Suprapubic skin (tissue), 4 donors: ENCODE measurements around the gene OR56A1. TPM values are rescaled to one million over a fixed set of nuclear protein-coding genes. Genes with fewer than 3 reads are reported as not detected.

Source experiments
- DNase-seq, 2 donors: peaks; one replicate each; pipeline ENCODE4 v3.0.0-alpha.2; 2019; ENCODE audit warnings: low spot score in 2 of 2
- H3K27ac ChIP-seq: fragments of 200-600 bp; sonication (generic); one replicate; pipeline ENCODE4 v1.5.1; 2019
- H3K27me3 ChIP-seq: fragments of 200-600 bp; sonication (generic); one replicate; pipeline ENCODE4 v1.5.1; 2019
- H3K36me3 ChIP-seq: fragments of 200-600 bp; sonication (generic); one replicate; pipeline ENCODE4 v1.5.1; 2019
- H3K4me1 ChIP-seq: fragments of 200-600 bp; sonication (generic); one replicate; pipeline ENCODE4 v1.5.1; 2019
- H3K4me3 ChIP-seq: fragments of 200-600 bp; sonication (generic); one replicate; pipeline ENCODE4 v1.5.1; 2019; ENCODE audit warnings: mild to moderate bottlenecking
- H3K9me3 ChIP-seq: fragments of 200-600 bp; sonication (generic); one replicate; pipeline ENCODE4 v1.5.1; 2019
- EP300 ChIP-seq: sonication (generic); formaldehyde crosslinking; IDR thresholded peaks from one replicate; pipeline ENCODE4 v1.6.1; 2017; ENCODE audit warnings: antibody characterized with exemption
- POLR2A ChIP-seq, 2 donors: fragments of 450-650 bp; IDR thresholded peaks; one replicate each; pipeline ENCODE4 v1.6.1; 2017; ENCODE audit warnings: antibody characterized with exemption in 2 of 2, mild to moderate bottlenecking in 2 of 2, moderate library complexity in 2 of 2
- POLR2AphosphoS5 ChIP-seq, 3 donors: sonication (generic); formaldehyde crosslinking; IDR thresholded peaks; one replicate each; pipeline ENCODE4 v1.6.1; 2017; ENCODE audit warnings: antibody characterized with exemption in 3 of 3
- WGBS: methylation state at CpG from one replicate; pipeline ENCODE4 v1.1.5; 2018; 5-methylcytosine and 5-hydroxymethylcytosine counted together
- total RNA-seq, 4 donors: library from RNA; depleted of rRNA; stranded (reverse); fragments of >200 nt; gene quantifications; one replicate each; pipeline ENCODE4 v1.1.0, GENCODE V29; 2016
- TF ChIP-seq, protein P1 (sequence below), 2 donors: fragments of 200-600 bp in 1 of 2; fragments of 450-650 bp in 1 of 2; sonication (generic) in 1 of 2; IDR thresholded peaks; one replicate each; pipeline ENCODE4 v1.5.1; 2016 to 2019; ENCODE audit warnings: antibody characterized with exemption in 2 of 2, mild to moderate bottlenecking in 1 of 2, moderate library complexity in 1 of 2

OR56A1 gene
- total RNA-seq, 4 donors from 2014 or later: 0.25 to 1.2 (median 0.31) TPM; not detected in 1

DNA sequence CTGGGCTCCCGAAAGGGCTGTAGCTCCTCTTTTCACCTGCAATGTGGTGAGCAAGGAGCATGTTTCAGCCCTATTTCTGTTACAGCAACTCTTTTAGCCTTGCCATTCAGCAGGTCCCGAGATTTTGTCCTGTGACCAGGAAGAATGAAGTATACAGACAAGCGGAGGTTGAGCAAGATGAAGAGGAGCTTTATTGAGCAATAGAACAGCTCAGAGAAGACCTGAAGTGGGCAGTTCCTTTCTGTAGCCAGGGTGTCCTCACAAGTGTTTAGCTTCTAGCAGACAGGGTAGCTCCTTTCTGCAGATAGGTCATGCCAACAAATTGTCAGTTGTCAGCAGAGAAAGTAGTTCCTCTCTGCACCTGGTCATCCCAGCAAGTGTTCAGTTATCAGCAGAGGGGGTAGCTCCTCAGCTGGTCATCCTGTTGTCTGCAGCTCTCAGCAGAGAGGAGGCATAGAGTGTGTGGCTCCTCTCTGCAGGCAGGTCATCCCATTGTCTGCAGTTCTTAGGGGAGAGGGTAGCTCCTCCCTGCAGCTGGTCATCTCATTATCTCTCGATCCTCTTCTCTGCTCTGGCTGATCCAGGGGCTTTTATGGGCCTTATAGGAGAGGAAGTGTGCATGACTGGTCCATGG lies 18.4 kb downstream of the OR56A1 start:
- WGBS: 84% methylated on average over 4 of the region's 4 CpGs
- Histone ChIP-seq H3K4me3 (no peak overlapping the region), H3K9me3 (no peaks in the 10 kb centered on the region), H3K36me3 (no peaks in the 10 kb centered on the region), H3K4me1 (no peaks in the 10 kb centered on the region), H3K27me3 (peaks cover 10% of the 10 kb centered on the region), H3K27ac (no peak overlapping the region)
- DNase-seq: no peak
- TF ChIP-seq EP300 (no peak), POLR2A (IDR thresholded peaks at IDR 0.05) (no peak), POLR2AphosphoS5 (IDR thresholded peaks at IDR 0.05) (no peak)
- TF ChIP-seq, protein P1, sequence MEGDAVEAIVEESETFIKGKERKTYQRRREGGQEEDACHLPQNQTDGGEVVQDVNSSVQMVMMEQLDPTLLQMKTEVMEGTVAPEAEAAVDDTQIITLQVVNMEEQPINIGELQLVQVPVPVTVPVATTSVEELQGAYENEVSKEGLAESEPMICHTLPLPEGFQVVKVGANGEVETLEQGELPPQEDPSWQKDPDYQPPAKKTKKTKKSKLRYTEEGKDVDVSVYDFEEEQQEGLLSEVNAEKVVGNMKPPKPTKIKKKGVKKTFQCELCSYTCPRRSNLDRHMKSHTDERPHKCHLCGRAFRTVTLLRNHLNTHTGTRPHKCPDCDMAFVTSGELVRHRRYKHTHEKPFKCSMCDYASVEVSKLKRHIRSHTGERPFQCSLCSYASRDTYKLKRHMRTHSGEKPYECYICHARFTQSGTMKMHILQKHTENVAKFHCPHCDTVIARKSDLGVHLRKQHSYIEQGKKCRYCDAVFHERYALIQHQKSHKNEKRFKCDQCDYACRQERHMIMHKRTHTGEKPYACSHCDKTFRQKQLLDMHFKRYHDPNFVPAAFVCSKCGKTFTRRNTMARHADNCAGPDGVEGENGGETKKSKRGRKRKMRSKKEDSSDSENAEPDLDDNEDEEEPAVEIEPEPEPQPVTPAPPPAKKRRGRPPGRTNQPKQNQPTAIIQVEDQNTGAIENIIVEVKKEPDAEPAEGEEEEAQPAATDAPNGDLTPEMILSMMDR (IDR thresholded peaks at IDR 0.05): no peak

DNA sequence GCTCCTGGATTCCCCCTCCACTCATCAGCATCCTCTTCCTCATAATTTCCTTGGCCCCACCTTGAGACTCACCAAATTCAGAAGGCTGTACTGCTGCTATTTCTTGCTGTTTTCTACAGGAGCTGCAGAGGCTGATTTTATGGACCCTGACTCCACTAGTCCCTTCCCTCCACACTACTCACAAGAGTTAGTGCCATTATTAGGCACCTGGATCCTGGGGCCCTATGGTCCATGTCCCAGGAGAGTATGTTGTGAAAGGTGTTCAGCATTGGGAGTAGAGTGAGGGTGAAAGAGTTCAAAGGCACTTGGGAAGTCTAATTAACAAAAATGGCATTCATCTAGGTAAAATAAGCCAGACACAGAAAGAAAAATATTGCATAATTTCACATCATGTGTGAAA lies 23.7 kb downstream of the OR56A1 start, which contains the start of gene OR56A4:
Gene OR56A4, minus strand, starts transcription at position 101 of the 400 bp plus-strand sequence. CDS start 3,954 bp downstream, outside the sequence.
- Histone ChIP-seq H3K36me3 (no peaks in the 10 kb centered on the region), H3K9me3 (no peaks in the 10 kb centered on the region), H3K27me3 (peaks cover 7% of the 10 kb centered on the region), H3K4me1 (no peaks in the 10 kb centered on the region), H3K27ac (no peak within 1 kb of the TSS), H3K4me3 (no peak within 1 kb of the TSS)
- TF ChIP-seq, protein P1 (IDR thresholded peaks at IDR 0.05): no peak
- TF ChIP-seq EP300: no peak
- no peak for TF ChIP-seq POLR2A (IDR thresholded peaks at IDR 0.05)
- TF ChIP-seq POLR2AphosphoS5 (IDR thresholded peaks at IDR 0.05): no peak
- DNase-seq: no peak

DNA sequence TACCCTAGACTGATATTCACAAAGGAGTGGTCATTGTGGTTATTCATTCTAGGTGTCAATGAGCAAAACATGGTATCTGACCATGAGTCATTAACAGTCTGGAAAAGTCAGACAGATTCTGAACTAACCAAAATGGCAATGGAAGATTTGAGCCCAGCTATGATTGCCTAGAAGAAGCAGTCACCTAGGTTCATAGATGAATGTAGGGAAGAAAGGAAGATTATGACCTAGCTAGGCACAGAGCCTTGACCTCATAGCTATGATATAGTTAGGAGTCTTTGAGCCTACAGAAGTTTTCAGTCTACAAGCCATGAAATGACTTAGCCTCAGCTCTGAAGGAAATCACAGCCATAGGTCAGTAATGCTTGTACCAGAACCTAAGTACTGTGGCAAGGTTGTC lies 24.2 kb downstream of the OR56A1 start:
- no peak overlapping the region for H3K27ac ChIP-seq
- H3K4me3 ChIP-seq: no peak overlapping the region
- DNase-seq: no peak
- no peaks in the 10 kb centered on the region for H3K4me1 ChIP-seq
- H3K36me3 ChIP-seq: no peaks in the 10 kb centered on the region
- peaks cover 3% of the 10 kb centered on the region for H3K27me3 ChIP-seq
- TF ChIP-seq POLR2A (IDR thresholded peaks at IDR 0.05) (no peak), EP300 (no peak), POLR2AphosphoS5 (IDR thresholded peaks at IDR 0.05) (no peak)
- TF ChIP-seq, protein P1 (IDR thresholded peaks at IDR 0.05): no peak
- H3K9me3 ChIP-seq: no peaks in the 10 kb centered on the region

DNA sequence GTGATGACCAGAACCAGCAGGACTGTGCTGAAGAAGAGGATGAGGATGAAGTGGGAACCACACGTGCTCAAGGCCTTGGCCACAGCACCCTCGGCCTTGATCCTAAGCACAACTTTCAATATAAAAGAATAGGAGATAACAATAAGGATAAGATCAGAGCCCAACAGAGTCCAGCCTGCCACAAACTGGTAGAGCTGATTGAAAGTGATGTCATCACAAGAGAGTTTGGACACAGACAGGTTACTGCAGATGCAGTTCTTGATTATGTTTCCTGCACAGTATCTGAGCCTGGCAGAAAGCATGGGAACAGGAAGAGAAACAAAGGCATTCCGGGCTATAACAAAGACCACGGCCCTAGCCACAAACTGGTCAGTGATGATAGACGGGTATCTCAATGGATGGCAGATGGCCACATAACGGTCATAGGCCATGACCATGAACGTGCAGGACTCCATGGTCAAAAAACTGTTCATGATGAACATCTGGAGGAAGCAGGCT lies 28.3 kb downstream of the OR56A1 start:
- H3K4me3 ChIP-seq: no peak overlapping the region
- no peaks in the 10 kb centered on the region for H3K36me3 ChIP-seq
- no peaks in the 10 kb centered on the region for H3K4me1 ChIP-seq
- no peaks in the 10 kb centered on the region for H3K9me3 ChIP-seq
- H3K27me3 ChIP-seq: no peaks in the 10 kb centered on the region
- TF ChIP-seq POLR2A (IDR thresholded peaks at IDR 0.05): no peak
- no peak for TF ChIP-seq EP300
- TF ChIP-seq, protein P1 (IDR thresholded peaks at IDR 0.05): no peak
- TF ChIP-seq POLR2AphosphoS5 (IDR thresholded peaks at IDR 0.05): no peak
- DNase-seq: no peak
- 76% methylated on average over 7 of the region's 7 CpGs for WGBS
- H3K27ac ChIP-seq: no peak overlapping the region

DNA sequence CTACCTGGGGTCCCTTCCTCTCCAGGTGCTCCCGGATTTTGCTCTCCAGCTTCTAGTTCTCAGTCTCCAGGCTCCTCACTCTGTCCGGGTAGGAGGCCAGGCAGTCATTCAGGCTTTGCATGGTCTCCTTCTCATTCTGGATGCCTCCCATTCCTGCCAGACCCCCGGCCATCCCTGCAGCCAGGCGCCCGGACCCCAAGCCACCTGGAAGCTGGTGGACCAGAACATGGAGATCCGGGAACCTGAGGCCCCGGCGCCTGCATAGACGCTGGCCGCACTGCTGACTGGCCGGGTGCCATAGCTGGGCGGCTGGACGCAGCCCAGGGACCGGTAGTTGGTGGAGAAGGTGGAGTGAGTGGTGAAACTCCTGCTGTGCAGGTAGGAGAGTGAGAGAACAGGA lies 35.8 kb downstream of the OR56A1 start:
- Histone ChIP-seq H3K36me3 (no peaks in the 10 kb centered on the region), H3K4me3 (no peak overlapping the region), H3K9me3 (no peaks in the 10 kb centered on the region), H3K4me1 (no peaks in the 10 kb centered on the region), H3K27ac (no peak overlapping the region), H3K27me3 (no peaks in the 10 kb centered on the region)
- 87% methylated on average over 14 of the region's 14 CpGs for WGBS
- DNase-seq: no peak
- TF ChIP-seq POLR2A (IDR thresholded peaks at IDR 0.05) (no peak), POLR2AphosphoS5 (IDR thresholded peaks at IDR 0.05) (no peak), EP300 (no peak)
- TF ChIP-seq, protein P1 (IDR thresholded peaks at IDR 0.05): no peak
